Measurements from ENCODE around the gene DISP2. TPM values are rescaled to one million over a fixed set of nuclear protein-coding genes. Genes with fewer than 3 reads are reported as not detected.

Gene DISP2
- total and polyA plus RNA-seq, 2 of the 8 experiments (the other 6 are each of a cell fraction or from before 2014, with no cell fraction given): 0.45 to 1.2 TPM

DNA sequence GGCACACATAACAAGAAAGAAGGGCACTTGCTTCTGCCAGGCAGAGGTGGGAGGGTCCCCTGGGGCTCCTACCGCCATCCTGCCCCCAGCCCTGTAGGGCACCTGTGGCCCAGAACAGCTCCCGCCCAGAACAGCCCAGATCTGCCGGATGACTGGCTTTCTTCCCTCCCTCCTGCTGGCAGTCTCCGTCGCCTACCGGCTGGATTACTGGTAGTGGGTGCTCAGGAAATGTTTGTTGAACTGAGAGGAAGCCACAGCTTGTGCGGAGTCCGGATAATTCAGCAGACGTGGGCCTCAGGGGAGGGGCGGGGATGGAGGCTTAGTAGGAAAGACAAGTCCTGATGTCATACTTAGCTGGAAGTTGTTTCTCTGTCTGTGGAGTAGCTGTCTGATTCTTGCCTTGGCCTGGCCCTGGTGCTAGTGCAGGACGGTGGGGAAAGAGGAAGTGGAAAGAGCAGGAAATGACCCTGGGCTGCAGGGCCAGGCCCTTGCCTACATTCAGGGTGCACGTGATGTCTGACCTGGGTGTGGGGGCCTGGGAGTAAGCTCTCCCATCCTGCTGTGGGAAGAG lies 24.0 kb upstream of the DISP2 start:
- Histone ChIP-seq H2AFZ (ENCODE audit: low read length) (no peak overlapping the region), H3K4me1 (replicated peaks in 1 of 4; ENCODE audit: control insufficient read depth in 3 of 4, insufficient read depth in 4 of 4, low read length in 3 of 4) (peaks cover under 1 to 29% (median 18%) of the 10 kb centered on the region in 4 experiments), H3K27ac (ENCODE audit: low read depth, low read length) (no peak overlapping the region), H4K20me1 (replicated peaks in 1 of 2; ENCODE audit: control insufficient read depth in 1 of 2, insufficient read depth in 2 of 2, low read length in 2 of 2) (no peaks in the 10 kb centered on the region), H4K5ac (ENCODE audit: insufficient read length, low read depth, low read length) (no peak overlapping the region), H4K8ac (ENCODE audit: extremely low read depth, insufficient read depth, low read length) (no peak overlapping the region), H2BK120ac (replicated peaks; ENCODE audit: low read depth, low read length) (no peak overlapping the region), H2AK5ac (ENCODE audit: low read depth, low read length) (no peak overlapping the region; the same call in 1 of the 2 replicates), H2BK5ac (ENCODE audit: low read depth, low read length) (no peak overlapping the region), H3K18ac (ENCODE audit: extremely low read depth, low read length) (no peak overlapping the region), H3K14ac (ENCODE audit: insufficient read length) (no peak overlapping the region), H3K23ac (ENCODE audit: insufficient read length) (no peak overlapping the region), H3K23me2 (ENCODE audit: low read depth, low read length) (no peaks in the 10 kb centered on the region; the same call in 1 of the 2 replicates), H4K91ac (replicated peaks; ENCODE audit: insufficient read length, low read length) (no peak overlapping the region), H3K9ac (replicated peaks in 1 of 4; ENCODE audit: extremely low read depth in 1 of 4, low read depth in 3 of 4, low read length in 3 of 4) (no peak overlapping the region), H3K56ac (replicated peaks; ENCODE audit: insufficient read length, low read depth, low read length) (no peak overlapping the region), H3K4ac (replicated peaks; ENCODE audit: insufficient read length, low read depth, low read length) (no peak overlapping the region), H3K4me2 (ENCODE audit: insufficient read depth in 1 of 2, low read depth in 2 of 2, low read length in 2 of 2) (no peak overlapping the region), H3K36me3 (ENCODE audit: control insufficient read depth in 2 of 4, insufficient read depth in 4 of 4, low read length in 3 of 4) (peaks cover 0 to 7% (median 0%) of the 10 kb centered on the region in 4 experiments; a peak in 3 of 8 replicates), H2BK20ac (ENCODE audit: low read length) (0 out of 2 replicates have a peak overlapping the region, but pooled peaks have one; percentile 61), H3K27me3 (replicated peaks in 1 of 4; ENCODE audit: control insufficient read depth in 3 of 4, extremely low read depth in 1 of 4, insufficient read depth in 3 of 4, low read length in 3 of 4) (peaks cover 0 to 4% (median under 1%) of the 10 kb centered on the region in 4 experiments; a peak in 1 of 7 replicates), H2BK12ac (ENCODE audit: low read depth, low read length) (0 out of 2 replicates have a peak overlapping the region, but pooled peaks have one; percentile 96), H3K79me1 (ENCODE audit: low read depth, low read length) (no peaks in the 10 kb centered on the region), H3K79me2 (ENCODE audit: control insufficient read depth in 1 of 2, insufficient read depth in 2 of 2, low read length in 2 of 2) (no peaks in the 10 kb centered on the region), H3K9me3 (ENCODE audit: insufficient read depth in 2 of 2, low read depth in 1 of 2, low read length in 1 of 2) (no peaks in the 10 kb centered on the region; a peak in 1 of 4 replicates), H3K4me3 (ENCODE audit: extremely low read depth in 1 of 4, insufficient read depth in 2 of 4, low read depth in 3 of 4, low read length in 4 of 4) (no peak overlapping the region), H2BK15ac (ENCODE audit: low read length) (peak overlapping the region; percentile 16; the same call in 1 of the 2 replicates)
- ChIA-PET POLR2A (ENCODE audit: partially characterized antibody) (interaction anchor here (0.7 to 8.1 kb wide), 5 partner anchors 7 to 42 kb away, joined by 3 to 66 read pairs (median 4); no protein-coding TSS in a partner anchor), CTCF (ENCODE audit: partially characterized antibody) (interaction anchor here (0.7 to 27.4 kb wide), 9 partner anchors 7 to 544 kb away, joined by 3 to 584 read pairs (median 219); partner anchors contain the start of genes ANKRD63, DISP2, INAFM2 and PHGR1)
- no peak for FAIRE-seq
- 81% methylated on average over 11 of the region's 12 CpGs; no CpG with 5 or more reads in 1 of the 2 experiments for WGBS, 2 experiments (ENCODE audit: extremely low coverage in 1 of 2, insufficient coverage in 1 of 2, insufficient read length in 1 of 2, insufficient replicate concordance in 2 of 2, low coverage in 1 of 2, low lambda C conversion rate in 2 of 2, missing lambda C conversion rate in 1 of 2)
- DNase-seq (ENCODE audit: low read depth in 1 of 2, low spot score in 2 of 2): no peak
- TF ChIP-seq RFX5 (IDR thresholded peaks at IDR 0.05; ENCODE audit: borderline replicate concordance, low read depth, low read length) (no peak), YY1 (IDR thresholded peaks at IDR 0.05; ENCODE audit: low read depth, low read length) (no peak), SIRT6 (IDR thresholded peaks at IDR 0.05; ENCODE audit: low read length) (no peak), RXRA (IDR thresholded peaks at IDR 0.05; ENCODE audit: insufficient read depth, low read depth, low read length) (no peak), TEAD4 (IDR thresholded peaks at IDR 0.05; ENCODE audit: low read depth, low read length) (no peak), MAFK (IDR thresholded peaks at IDR 0.05; ENCODE audit: low read depth, low read length) (no peak), GTF2F1 (IDR thresholded peaks at IDR 0.05; ENCODE audit: borderline replicate concordance, low read depth, low read length) (no peak)
- TF ChIP-seq, protein P1, sequence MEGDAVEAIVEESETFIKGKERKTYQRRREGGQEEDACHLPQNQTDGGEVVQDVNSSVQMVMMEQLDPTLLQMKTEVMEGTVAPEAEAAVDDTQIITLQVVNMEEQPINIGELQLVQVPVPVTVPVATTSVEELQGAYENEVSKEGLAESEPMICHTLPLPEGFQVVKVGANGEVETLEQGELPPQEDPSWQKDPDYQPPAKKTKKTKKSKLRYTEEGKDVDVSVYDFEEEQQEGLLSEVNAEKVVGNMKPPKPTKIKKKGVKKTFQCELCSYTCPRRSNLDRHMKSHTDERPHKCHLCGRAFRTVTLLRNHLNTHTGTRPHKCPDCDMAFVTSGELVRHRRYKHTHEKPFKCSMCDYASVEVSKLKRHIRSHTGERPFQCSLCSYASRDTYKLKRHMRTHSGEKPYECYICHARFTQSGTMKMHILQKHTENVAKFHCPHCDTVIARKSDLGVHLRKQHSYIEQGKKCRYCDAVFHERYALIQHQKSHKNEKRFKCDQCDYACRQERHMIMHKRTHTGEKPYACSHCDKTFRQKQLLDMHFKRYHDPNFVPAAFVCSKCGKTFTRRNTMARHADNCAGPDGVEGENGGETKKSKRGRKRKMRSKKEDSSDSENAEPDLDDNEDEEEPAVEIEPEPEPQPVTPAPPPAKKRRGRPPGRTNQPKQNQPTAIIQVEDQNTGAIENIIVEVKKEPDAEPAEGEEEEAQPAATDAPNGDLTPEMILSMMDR (IDR thresholded peaks at IDR 0.05; ENCODE audit: control extremely low read depth in 1 of 3, insufficient read depth in 1 of 3, low read depth in 1 of 3, low read length in 3 of 3): no peak
- TF ChIP-seq, protein P2, sequence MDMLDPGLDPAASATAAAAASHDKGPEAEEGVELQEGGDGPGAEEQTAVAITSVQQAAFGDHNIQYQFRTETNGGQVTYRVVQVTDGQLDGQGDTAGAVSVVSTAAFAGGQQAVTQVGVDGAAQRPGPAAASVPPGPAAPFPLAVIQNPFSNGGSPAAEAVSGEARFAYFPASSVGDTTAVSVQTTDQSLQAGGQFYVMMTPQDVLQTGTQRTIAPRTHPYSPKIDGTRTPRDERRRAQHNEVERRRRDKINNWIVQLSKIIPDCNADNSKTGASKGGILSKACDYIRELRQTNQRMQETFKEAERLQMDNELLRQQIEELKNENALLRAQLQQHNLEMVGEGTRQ (IDR thresholded peaks at IDR 0.05; ENCODE audit: low read length): no peak

Measured in H1 (cell line).